PC-9 (cell line): ENCODE results near the gene GFRA1. TPM values are rescaled to one million over a fixed set of nuclear protein-coding genes. Genes with fewer than 3 reads are reported as not detected.
"Not testable (repeated sequence)": the region's sequence is repeated elsewhere in the genome, so short reads cannot be mapped to it uniquely, and the experiment has no call there.

Experiments used
- BruUV-seq: library from RNA; stranded (reverse); fragments of 400-500 nt; replicated peaks from 2 replicates; lab custom pipeline; 2021; lab: Mats Ljungman, UMichigan
- CTCF ChIA-PET: fragments of 300-600 bp; sonication (Branson Sonifier 250); formaldehyde crosslinking; loops from one replicate; lab custom pipeline; 2022; ENCODE audit warnings: antibody characterized with exemption; lab: Charles Lee
- POLR2A ChIA-PET: fragments of 300-600 bp; sonication (Branson Sonifier 250); formaldehyde crosslinking; loops from one replicate; lab custom pipeline; 2022; ENCODE audit warnings: antibody characterized with exemption; ENCODE audit not compliant: unreplicated experiment; lab: Charles Lee
- DNase-seq, 2 experiments: peaks; one replicate each; pipeline versions ENCODE4 v3.0.0 to v3.0.0-alpha.2; 2015 to 2022; ENCODE audit warnings: mixed read lengths in 1 of 2
- H2AFZ ChIP-seq: fragments of 200-600 bp; sonication (generic); 2 replicates; pipeline ENCODE4 v1.8.1; 2017; ENCODE audit warnings: antibody characterized with exemption
- H3F3A ChIP-seq: fragments of 200-600 bp; sonication (generic); 2 replicates; pipeline ENCODE4 v1.8.1; 2017; ENCODE audit warnings: antibody characterized with exemption, mild to moderate bottlenecking, low read depth; ENCODE audit not compliant: insufficient read depth
- H3K27ac ChIP-seq: fragments of 200-600 bp; sonication (generic); 2 replicates; pipeline ENCODE4 v1.6.1; 2016; ENCODE audit warnings: mixed run types
- H3K27me3 ChIP-seq: fragments of 200-600 bp; sonication (generic); 2 replicates; pipeline ENCODE4 v1.6.1; 2016; ENCODE audit warnings: low read depth, mixed run types; ENCODE audit not compliant: insufficient read depth
- H3K36me3 ChIP-seq: fragments of 200-600 bp; sonication (generic); 2 replicates; pipeline ENCODE4 v1.6.1; 2016; ENCODE audit warnings: low read depth, mixed run types
- H3K4me1 ChIP-seq: fragments of 200-600 bp; sonication (generic); replicated peaks from 2 replicates; pipeline ENCODE4 v1.6.1; 2016; ENCODE audit warnings: mixed run types; ENCODE audit not compliant: insufficient read depth
- H3K4me2 ChIP-seq: fragments of 200-600 bp; sonication (generic); 2 replicates; pipeline ENCODE4 v1.6.1; 2017; ENCODE audit warnings: mixed run types
- H3K4me3 ChIP-seq: fragments of 200-600 bp; sonication (generic); 2 replicates; pipeline ENCODE4 v1.6.1; 2016; ENCODE audit warnings: mixed run types
- H3K79me2 ChIP-seq: fragments of 200-600 bp; sonication (generic); 2 replicates; pipeline ENCODE4 v1.6.1; 2017; ENCODE audit warnings: low read depth, mixed run types
- H3K9me2 ChIP-seq: fragments of 200-600 bp; sonication (generic); 2 replicates; pipeline ENCODE4 v1.8.1; 2017; ENCODE audit warnings: mild to moderate bottlenecking; ENCODE audit not compliant: insufficient read depth
- H3K9me3 ChIP-seq: fragments of 200-600 bp; sonication (generic); 2 replicates; pipeline ENCODE4 v1.8.1; 2016; ENCODE audit warnings: low read depth; ENCODE audit not compliant: insufficient read depth
- H4K20me1 ChIP-seq: fragments of 200-600 bp; sonication (generic); 2 replicates; pipeline ENCODE4 v1.8.1; 2017; ENCODE audit not compliant: insufficient read depth
- CTCF ChIP-seq: fragments of 200-600 bp; sonication (generic); conservative IDR thresholded peaks from 2 replicates; pipeline ENCODE4 v1.6.1; 2017; ENCODE audit warnings: mixed run types, antibody characterized with exemption, mild to moderate bottlenecking, moderate library complexity
- EZH2 ChIP-seq: fragments of 200-600 bp; sonication (generic); IDR thresholded peaks from 2 replicates; pipeline ENCODE4 v1.8.0; 2017; ENCODE audit warnings: antibody characterized with exemption, low read depth
- intact Hi-C: fragments of 100-400 bp; cut with micrococcal nuclease; formaldehyde crosslinking; loops from one replicate; pipeline ENCODE4 v1.10.0; 2022; ENCODE audit not compliant: unreplicated experiment
- total RNA-seq: library from RNA; stranded (reverse); gene quantifications from 2 replicates; pipeline ENCODE4 v1.2.3, GENCODE V29; 2021

GFRA1 gene
- total RNA-seq, 1 experiment from 2014 or later = 0.11 TPM

- peaks cover 15% of the 10 kb centered on the region for H3K27me3 ChIP-seq
- no peak overlapping the region for H3K27ac ChIP-seq
- no peaks in the 10 kb centered on the region for H3K36me3 ChIP-seq
- H3K9me3 ChIP-seq = no peaks in the 10 kb centered on the region
- DNase-seq = no peak
- no peak overlapping the region for H3K4me3 ChIP-seq
- no peaks in the 10 kb centered on the region for H4K20me1 ChIP-seq
- no peaks in the 10 kb centered on the region for H3K4me1 ChIP-seq
- intact Hi-C loops = no loop called here
- H3K79me2 ChIP-seq = no peaks in the 10 kb centered on the region
- H3K9me2 ChIP-seq = no peaks in the 10 kb centered on the region
- no peaks in the 10 kb centered on the region for H3F3A ChIP-seq
- CTCF ChIA-PET = no interaction called here
- no TSS peak for BruUV-seq
- H2AFZ ChIP-seq = no peak overlapping the region
- POLR2A ChIA-PET = no interaction called here
- TF ChIP-seq EZH2 = no peak
- TF ChIP-seq CTCF = no peak
- H3K4me2 ChIP-seq = no peak overlapping the region
These were observed 219.1 kb downstream of the GFRA1 start for GRCh38 chr10:116053910-116054309.

DNA sequence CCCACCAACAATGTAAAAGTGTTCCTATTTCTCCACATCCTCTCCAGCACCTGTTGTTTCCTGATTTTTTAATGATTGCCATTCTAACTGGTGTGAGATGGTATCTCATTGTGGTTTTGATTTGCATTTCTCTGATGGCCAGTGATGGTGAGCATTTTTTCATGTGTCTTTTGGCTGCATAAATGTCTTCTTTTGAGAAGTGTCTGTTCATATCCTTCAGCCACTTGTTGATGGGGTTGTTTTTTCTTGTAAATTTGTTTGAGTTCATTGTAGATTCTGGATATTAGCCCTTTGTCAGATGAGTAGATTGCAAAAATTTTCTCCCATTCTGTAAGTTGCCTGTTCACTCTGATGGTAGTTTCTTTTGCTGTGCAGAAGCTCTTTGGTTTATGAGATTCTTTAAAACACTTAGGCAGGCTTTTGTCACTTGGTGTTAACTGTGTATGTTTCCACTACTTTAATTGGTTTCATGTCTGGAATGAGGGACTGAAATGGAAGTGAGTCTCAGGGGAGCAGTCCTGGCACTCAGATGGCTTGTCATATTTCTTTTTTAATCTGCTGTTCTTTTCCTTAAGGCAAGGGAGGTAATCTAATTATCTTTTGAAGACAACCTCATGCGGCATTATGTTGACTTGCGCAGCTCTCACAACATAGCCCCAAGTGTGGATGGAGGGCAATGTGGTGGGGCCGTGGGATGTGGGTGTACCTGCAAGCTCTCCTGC lies 219.8 kb downstream of the GFRA1 start:
- H3K27me3 ChIP-seq, H3K9me2 ChIP-seq, H3K9me3 ChIP-seq, H3K4me2 ChIP-seq, H3K79me2 ChIP-seq, H3F3A ChIP-seq, H4K20me1 ChIP-seq, H3K4me3 ChIP-seq, DNase-seq, H3K4me1 ChIP-seq, CTCF ChIA-PET, H3K36me3 ChIP-seq, POLR2A ChIA-PET, BruUV-seq, H2AFZ ChIP-seq, intact Hi-C loops, H3K27ac ChIP-seq: not testable (repeated sequence)

DNA sequence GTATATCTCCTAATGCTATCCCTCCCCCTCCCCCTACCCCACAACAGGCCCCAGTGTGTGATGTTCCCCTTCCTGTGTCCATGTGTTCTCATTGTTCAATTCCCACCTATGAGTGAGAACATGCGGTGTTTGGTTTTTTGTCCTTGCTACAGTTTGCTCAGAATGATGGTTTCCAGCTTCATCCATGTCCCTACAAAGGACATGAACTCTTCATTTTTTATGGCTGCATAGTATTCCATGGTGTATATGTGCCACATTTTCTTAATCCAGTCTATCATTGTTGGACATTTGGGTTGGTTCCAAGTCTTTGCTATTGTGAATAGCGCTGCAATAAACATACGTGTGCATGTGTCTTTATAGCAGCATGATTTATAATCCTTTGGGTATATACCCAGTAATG lies 220.5 kb downstream of the GFRA1 start:
- intact Hi-C loops, CTCF ChIA-PET, H3K9me3 ChIP-seq, H4K20me1 ChIP-seq, H3K9me2 ChIP-seq, H3K27ac ChIP-seq, H3K4me1 ChIP-seq, H2AFZ ChIP-seq, H3F3A ChIP-seq, DNase-seq, H3K27me3 ChIP-seq, POLR2A ChIA-PET, H3K79me2 ChIP-seq, H3K36me3 ChIP-seq, H3K4me2 ChIP-seq, H3K4me3 ChIP-seq, BruUV-seq: not testable (repeated sequence)

GRCh38 chr10:116049974-116050304 lies 223.1 kb downstream of the GFRA1 start:
- CTCF ChIA-PET = no interaction called here
- no peaks in the 10 kb centered on the region for H3F3A ChIP-seq
- no peak overlapping the region for H3K27ac ChIP-seq
- no TSS peak for BruUV-seq
- no peak for DNase-seq
- H2AFZ ChIP-seq = no peak overlapping the region
- H3K79me2 ChIP-seq = no peaks in the 10 kb centered on the region
- no peaks in the 10 kb centered on the region for H3K27me3 ChIP-seq
- no peak for TF ChIP-seq CTCF
- no peak for TF ChIP-seq EZH2
- H4K20me1 ChIP-seq = no peaks in the 10 kb centered on the region
- no peak overlapping the region for H3K4me3 ChIP-seq
- no peak overlapping the region for H3K4me2 ChIP-seq
- H3K9me3 ChIP-seq = no peaks in the 10 kb centered on the region
- no peaks in the 10 kb centered on the region for H3K4me1 ChIP-seq
- H3K9me2 ChIP-seq = no peaks in the 10 kb centered on the region
- no peaks in the 10 kb centered on the region for H3K36me3 ChIP-seq
- intact Hi-C loops = no loop called here
- POLR2A ChIA-PET = no interaction called here
